Measurements from ENCODE around the gene MTRF1.

The MTRF1 gene

DNA sequence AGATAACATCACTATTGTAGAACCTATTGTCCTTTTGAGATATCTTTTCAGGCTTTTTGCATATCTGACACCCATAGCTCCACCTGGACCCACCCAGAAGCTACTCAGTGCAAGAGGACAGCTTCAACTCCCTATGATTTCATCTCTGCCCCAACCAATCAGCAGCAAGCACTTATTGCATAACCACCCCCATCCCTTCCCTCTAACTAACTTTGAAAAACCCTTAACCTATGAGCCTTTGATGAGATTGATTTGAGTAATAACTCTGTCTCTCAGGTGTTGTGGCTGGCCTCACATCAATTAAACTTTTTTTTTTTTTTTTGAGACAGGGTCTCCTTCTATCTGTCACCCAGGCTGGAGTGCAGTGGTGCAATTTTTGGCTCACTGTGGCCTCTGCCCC is 13.4 kb upstream of the MTRF1 start:
- H3K4me3 ChIP-seq (ENCODE audit: low read depth, low read length): no peak overlapping the region
- TF ChIP-seq, protein P1, sequence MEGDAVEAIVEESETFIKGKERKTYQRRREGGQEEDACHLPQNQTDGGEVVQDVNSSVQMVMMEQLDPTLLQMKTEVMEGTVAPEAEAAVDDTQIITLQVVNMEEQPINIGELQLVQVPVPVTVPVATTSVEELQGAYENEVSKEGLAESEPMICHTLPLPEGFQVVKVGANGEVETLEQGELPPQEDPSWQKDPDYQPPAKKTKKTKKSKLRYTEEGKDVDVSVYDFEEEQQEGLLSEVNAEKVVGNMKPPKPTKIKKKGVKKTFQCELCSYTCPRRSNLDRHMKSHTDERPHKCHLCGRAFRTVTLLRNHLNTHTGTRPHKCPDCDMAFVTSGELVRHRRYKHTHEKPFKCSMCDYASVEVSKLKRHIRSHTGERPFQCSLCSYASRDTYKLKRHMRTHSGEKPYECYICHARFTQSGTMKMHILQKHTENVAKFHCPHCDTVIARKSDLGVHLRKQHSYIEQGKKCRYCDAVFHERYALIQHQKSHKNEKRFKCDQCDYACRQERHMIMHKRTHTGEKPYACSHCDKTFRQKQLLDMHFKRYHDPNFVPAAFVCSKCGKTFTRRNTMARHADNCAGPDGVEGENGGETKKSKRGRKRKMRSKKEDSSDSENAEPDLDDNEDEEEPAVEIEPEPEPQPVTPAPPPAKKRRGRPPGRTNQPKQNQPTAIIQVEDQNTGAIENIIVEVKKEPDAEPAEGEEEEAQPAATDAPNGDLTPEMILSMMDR (IDR thresholded peaks at IDR 0.05; ENCODE audit: borderline replicate concordance, insufficient read depth, low read depth, low read length): no peak

DNA sequence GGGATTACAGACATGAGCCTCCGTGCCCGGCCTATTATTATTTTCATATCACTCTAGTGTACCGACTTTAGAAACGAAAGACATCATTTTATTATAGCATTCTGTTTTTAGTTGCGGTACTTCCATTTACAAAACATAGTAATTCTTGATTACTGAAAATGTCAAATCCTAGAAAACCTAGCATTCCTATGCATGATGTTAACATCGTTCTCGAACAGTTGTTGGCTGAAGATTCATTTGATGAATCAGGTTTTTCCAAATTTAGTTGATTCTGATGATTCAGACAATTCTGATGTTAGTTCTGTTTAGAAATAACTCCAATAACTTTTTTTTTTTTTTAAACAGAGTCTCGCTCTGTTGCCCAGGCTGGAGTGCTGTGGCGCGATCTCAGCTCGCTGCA is 11.5 kb upstream of the MTRF1 start:
- H3K4me3 ChIP-seq (ENCODE audit: low read depth, low read length): no peak overlapping the region
- TF ChIP-seq, protein P1 (IDR thresholded peaks at IDR 0.05; ENCODE audit: borderline replicate concordance, insufficient read depth, low read depth, low read length): no peak

GRCh38 chr13:41273831-41274441 is 10.6 kb upstream of the MTRF1 start:
- no peak overlapping the region for H3K4me3 ChIP-seq (ENCODE audit: low read depth, low read length)
- TF ChIP-seq, protein P1 (IDR thresholded peaks at IDR 0.05; ENCODE audit: borderline replicate concordance, insufficient read depth, low read depth, low read length): no peak

GRCh38 chr13:41271456-41272285 is 8.3 kb upstream of the MTRF1 start:
- TF ChIP-seq, protein P1 (IDR thresholded peaks at IDR 0.05; ENCODE audit: borderline replicate concordance, insufficient read depth, low read depth, low read length): no peak
- no peak overlapping the region for H3K4me3 ChIP-seq (ENCODE audit: low read depth, low read length)

- no peak overlapping the region for H3K4me3 ChIP-seq (ENCODE audit: low read depth, low read length)
- TF ChIP-seq, protein P1 (IDR thresholded peaks at IDR 0.05; ENCODE audit: borderline replicate concordance, insufficient read depth, low read depth, low read length): no peak
Measured at GRCh38 chr13:41268764-41269163, 5.4 kb upstream of the MTRF1 start.

DNA sequence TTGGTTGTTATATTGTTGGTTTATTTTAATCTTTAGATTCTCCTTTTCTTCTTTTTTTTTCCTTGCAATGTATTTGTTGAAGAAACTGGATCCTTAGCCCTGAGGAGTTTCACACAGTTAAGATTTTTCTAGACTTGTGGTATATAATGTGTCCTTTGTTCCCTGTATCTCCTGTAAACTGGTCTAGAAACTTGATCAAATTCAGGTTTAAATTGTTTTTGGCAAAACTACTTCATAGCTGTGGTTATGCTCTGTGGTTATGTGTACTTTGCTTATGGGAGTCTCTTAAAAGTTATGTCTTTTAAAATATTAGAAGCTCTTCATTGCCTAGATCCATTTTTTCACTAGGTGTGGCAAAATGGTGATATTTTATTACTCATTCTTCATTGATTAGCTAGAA is 3.7 kb upstream of the MTRF1 start:
- no peak overlapping the region for H3K4me3 ChIP-seq (ENCODE audit: low read depth, low read length)
- TF ChIP-seq, protein P1 (IDR thresholded peaks at IDR 0.05; ENCODE audit: borderline replicate concordance, insufficient read depth, low read depth, low read length): no peak

All from GM12875 (cell line).